Gastrocnemius medialis (tissue), 4 donors: ENCODE data around the gene SHISA3. TPM values are rescaled to one million over a fixed set of nuclear protein-coding genes. Genes with fewer than 3 reads are reported as not detected.

Source experiments
- ATAC-seq, 2 donors: fragments of 150-250 bp; one replicate each; pipeline ENCODE4 v1.9.1; 2016
- DNase-seq, 2 donors: peaks; one replicate each; pipeline ENCODE4 v3.0.0-alpha.2; 2019
- H3K27ac ChIP-seq, 4 donors: fragments of 200-600 bp; sonication (generic); 1 replicate in 1 of 4; 2 replicates in 3 of 4; pipeline ENCODE4 v1.5.1; 2016 to 2018; ENCODE audit warnings: mild to moderate bottlenecking in 2 of 4, moderate library complexity in 1 of 4
- H3K27me3 ChIP-seq, 3 donors: fragments of 200-600 bp; sonication (generic) in 2 of 3; 1 replicate in 1 of 3; 2 replicates in 2 of 3; pipeline versions ENCODE4 v1.5.1 to v1.6.0; 2016 to 2019; ENCODE audit warnings: mild to moderate bottlenecking in 1 of 3, moderate library complexity in 1 of 3
- H3K36me3 ChIP-seq, 2 donors: fragments of 200-600 bp; sonication (generic) in 1 of 2; one replicate each; pipeline ENCODE4 v1.5.1; 2017 to 2018
- H3K4me1 ChIP-seq, 2 donors: fragments of 200-600 bp; sonication (generic) in 1 of 2; one replicate each; pipeline ENCODE4 v1.5.1; 2016 to 2017; ENCODE audit warnings: mild to moderate bottlenecking in 2 of 2
- H3K4me3 ChIP-seq, 4 donors: fragments of 200-600 bp; sonication (generic) in 3 of 4; 1 replicate in 1 of 4; 2 replicates in 3 of 4; pipeline ENCODE4 v1.5.1; 2016 to 2019; ENCODE audit warnings: mild to moderate bottlenecking in 2 of 4
- H3K9me3 ChIP-seq, 3 donors: fragments of 200-600 bp; sonication (generic) in 2 of 3; 1 replicate in 1 of 3; 2 replicates in 2 of 3; pipeline ENCODE4 v1.5.1; 2016 to 2019
- POLR2A ChIP-seq, 2 donors: fragments of 450-650 bp; IDR thresholded peaks; one replicate each; pipeline ENCODE4 v1.6.1; 2017; ENCODE audit warnings: antibody characterized with exemption in 2 of 2, mild to moderate bottlenecking in 2 of 2, moderate library complexity in 2 of 2
- in situ Hi-C, 4 donors: fragments of 200-750 bp; cut with MboI; loops; one replicate each; pipeline versions ENCODE4 v1.15.0 to v1.8.0; 2017; ENCODE audit warnings: low sequenced_read_pairs in 4 of 4
- intact Hi-C: fragments of 100-400 bp; cut with DNase I; formaldehyde crosslinking; loops from one replicate; pipeline ENCODE4 v1.15.1; 2023; ENCODE audit warnings: low total_unique reads
- total RNA-seq, 4 donors: library from RNA; depleted of rRNA; stranded (reverse); fragments of >200 nt; gene quantifications; one replicate each; pipeline versions ENCODE4 v1.1.0 to v1.2.3, GENCODE V29; 2016
- TF ChIP-seq, protein P1 (sequence below), 5 experiments: fragments of 450-650 bp in 3 of 5; fragments of 200-600 bp in 2 of 5; sonication (generic) in 2 of 5; IDR thresholded peaks in 4 of 5; conservative IDR thresholded peaks in 1 of 5; 1 replicate in 4 of 5; 2 replicates in 1 of 5; pipeline ENCODE4 v1.5.1; 2016 to 2019; ENCODE audit warnings: antibody characterized with exemption in 5 of 5, mild to moderate bottlenecking in 3 of 5, moderate library complexity in 3 of 5

Gene SHISA3
- total RNA-seq, 4 donors from 2014 or later: 0.31 to 2.1 (median 1.2) TPM

DNA sequence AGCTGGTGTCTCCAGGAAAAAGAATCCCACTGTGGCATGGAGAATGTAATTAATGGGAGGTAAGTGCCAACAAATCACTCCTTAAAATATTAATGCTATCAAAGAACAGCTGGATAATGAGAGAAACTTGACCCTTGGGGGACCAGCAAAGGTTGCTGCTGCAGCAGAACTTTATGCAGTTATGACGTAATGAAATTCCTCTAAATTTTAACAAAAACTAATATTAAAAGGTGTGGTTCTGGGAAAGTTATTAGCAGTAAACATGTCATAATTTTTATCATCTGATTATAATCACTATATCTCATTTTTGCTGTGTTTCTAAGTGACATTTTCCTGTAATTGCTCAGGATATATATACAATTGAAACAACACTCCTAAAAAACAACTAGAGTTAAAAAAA lies 1.7 kb upstream of the SHISA3 start:
- ATAC-seq (no peak), DNase-seq (no peak)
- TF ChIP-seq, protein P1, sequence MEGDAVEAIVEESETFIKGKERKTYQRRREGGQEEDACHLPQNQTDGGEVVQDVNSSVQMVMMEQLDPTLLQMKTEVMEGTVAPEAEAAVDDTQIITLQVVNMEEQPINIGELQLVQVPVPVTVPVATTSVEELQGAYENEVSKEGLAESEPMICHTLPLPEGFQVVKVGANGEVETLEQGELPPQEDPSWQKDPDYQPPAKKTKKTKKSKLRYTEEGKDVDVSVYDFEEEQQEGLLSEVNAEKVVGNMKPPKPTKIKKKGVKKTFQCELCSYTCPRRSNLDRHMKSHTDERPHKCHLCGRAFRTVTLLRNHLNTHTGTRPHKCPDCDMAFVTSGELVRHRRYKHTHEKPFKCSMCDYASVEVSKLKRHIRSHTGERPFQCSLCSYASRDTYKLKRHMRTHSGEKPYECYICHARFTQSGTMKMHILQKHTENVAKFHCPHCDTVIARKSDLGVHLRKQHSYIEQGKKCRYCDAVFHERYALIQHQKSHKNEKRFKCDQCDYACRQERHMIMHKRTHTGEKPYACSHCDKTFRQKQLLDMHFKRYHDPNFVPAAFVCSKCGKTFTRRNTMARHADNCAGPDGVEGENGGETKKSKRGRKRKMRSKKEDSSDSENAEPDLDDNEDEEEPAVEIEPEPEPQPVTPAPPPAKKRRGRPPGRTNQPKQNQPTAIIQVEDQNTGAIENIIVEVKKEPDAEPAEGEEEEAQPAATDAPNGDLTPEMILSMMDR (IDR thresholded peaks at IDR 0.05 in 4 of 5, conservative IDR thresholded peaks at IDR 0.05 in 1 of 5): no peak
- TF ChIP-seq POLR2A (IDR thresholded peaks at IDR 0.05): no peak
- Histone ChIP-seq H3K27me3 (peaks cover 37 to 55% (median 41%) of the 10 kb centered on the region in 3 donors), H3K4me1 (peaks cover 6 to 28% of the 10 kb centered on the region in 2 donors), H3K9me3 (no peaks in the 10 kb centered on the region), H3K36me3 (no peaks in the 10 kb centered on the region), H3K4me3 (no peak overlapping the region), H3K27ac (no peak overlapping the region)
- in situ Hi-C loops: no loop called here
- intact Hi-C loops: no loop called here

GRCh38 chr4:42396361-42396751 lies 932 bp upstream of the SHISA3 start:
- TF ChIP-seq POLR2A (IDR thresholded peaks at IDR 0.05): no peak
- TF ChIP-seq, protein P1 (IDR thresholded peaks at IDR 0.05 in 4 of 5, conservative IDR thresholded peaks at IDR 0.05 in 1 of 5): no peak
- peaks cover 41 to 60% (median 41%) of the 10 kb centered on the region in 3 donors for H3K27me3 ChIP-seq

GRCh38 chr4:42397635-42398170 lies 415 bp downstream of the SHISA3 start:
- peak in 1 of 2 donors; percentile 22 for ATAC-seq
- in situ Hi-C loops (no loop called here), intact Hi-C loops (no loop called here)
- peaks cover 41 to 71% (median 43%) of the 10 kb centered on the region in 3 donors for H3K27me3 ChIP-seq
- H3K4me3 ChIP-seq: peak overlapping the region; percentile 57 to 86 (median 60)
- H3K36me3 ChIP-seq: no peaks in the 10 kb centered on the region
- no peak for TF ChIP-seq POLR2A (IDR thresholded peaks at IDR 0.05)
- TF ChIP-seq, protein P1 (IDR thresholded peaks at IDR 0.05 in 4 of 5, conservative IDR thresholded peaks at IDR 0.05 in 1 of 5): no peak
- peaks cover 6 to 28% of the 10 kb centered on the region in 2 donors for H3K4me1 ChIP-seq
- no peak for DNase-seq
- peak overlapping the region in 2 of 4 donors; percentile 13 to 43 for H3K27ac ChIP-seq
- H3K9me3 ChIP-seq: no peaks in the 10 kb centered on the region

More at GRCh38 chr4:42396361-42396751, 932 bp upstream of the SHISA3 start:
- intact Hi-C loops: no loop called here
- no peaks in the 10 kb centered on the region for H3K36me3 ChIP-seq
- no peaks in the 10 kb centered on the region for H3K9me3 ChIP-seq
- in situ Hi-C loops: no loop called here
- peaks cover 6 to 28% of the 10 kb centered on the region in 2 donors for H3K4me1 ChIP-seq
- H3K4me3 ChIP-seq: peak overlapping the region; percentile 57 to 86 (median 60)
- DNase-seq (no peak), ATAC-seq (no peak)
- no peak overlapping the region for H3K27ac ChIP-seq

DNA sequence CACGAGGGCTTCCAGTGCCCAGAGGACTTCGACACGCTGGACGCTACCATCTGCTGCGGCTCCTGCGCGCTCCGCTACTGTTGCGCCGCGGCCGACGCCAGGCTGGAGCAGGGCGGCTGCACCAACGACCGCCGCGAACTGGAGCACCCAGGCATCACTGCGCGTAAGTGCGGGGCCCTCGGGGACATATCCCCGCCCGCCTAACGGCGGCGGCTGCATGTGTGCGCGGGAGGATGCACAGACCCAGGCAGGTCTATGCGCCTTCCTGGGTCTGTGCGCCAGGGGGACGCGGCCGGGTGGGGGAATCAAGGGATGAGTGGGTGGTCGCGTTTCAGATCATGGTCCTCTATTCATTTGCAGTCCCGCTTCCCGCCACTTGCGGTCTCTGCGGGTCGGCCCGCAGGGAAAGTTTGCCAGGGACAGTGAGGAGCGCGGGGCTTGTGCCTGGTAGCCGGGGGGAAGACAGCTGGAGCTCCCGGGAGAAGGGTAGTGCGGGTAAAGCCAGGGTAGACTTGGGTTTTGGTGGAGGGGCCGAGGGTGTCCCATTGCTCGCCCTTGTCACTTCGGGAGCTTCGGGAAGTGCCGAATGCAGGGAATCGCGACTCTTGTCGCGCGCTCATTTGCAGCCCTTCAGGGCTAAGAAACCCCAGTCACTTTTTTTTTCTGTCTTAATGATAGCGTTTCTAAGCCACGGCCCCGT lies 1.0 kb downstream of the SHISA3 start:
- peak in 1 of 2 donors; percentile 13 for ATAC-seq
- Histone ChIP-seq H3K27me3 (peaks cover 41 to 71% (median 43%) of the 10 kb centered on the region in 3 donors), H3K36me3 (no peaks in the 10 kb centered on the region), H3K9me3 (no peaks in the 10 kb centered on the region), H3K27ac (no peak overlapping the region), H3K4me1 (peaks cover 6 to 28% of the 10 kb centered on the region in 2 donors), H3K4me3 (peak overlapping the region; percentile 57 to 86 (median 60))
- intact Hi-C loops (no loop called here), in situ Hi-C loops (no loop called here)
- DNase-seq: no peak
- TF ChIP-seq, protein P1 (IDR thresholded peaks at IDR 0.05 in 4 of 5, conservative IDR thresholded peaks at IDR 0.05 in 1 of 5): peak in 1 of 5 experiments; percentile 18
- TF ChIP-seq POLR2A (IDR thresholded peaks at IDR 0.05): no peak
